Stomach (tissue), 4 donors: ENCODE measurements around the gene BCAP31.

Source experiments
- CTCF ChIP-seq, 7 experiments: fragments of 450-650 bp in 4 of 7; fragments of 200-600 bp in 3 of 7; sonication (generic) in 3 of 7; IDR thresholded peaks; one replicate each; pipeline ENCODE4 v1.5.1; 2016 to 2019; ENCODE audit warnings: antibody characterized with exemption in 7 of 7, control low read depth in 2 of 7, mild to moderate bottlenecking in 1 of 7
- EP300 ChIP-seq: sonication (generic); formaldehyde crosslinking; IDR thresholded peaks from one replicate; pipeline ENCODE4 v1.6.1; 2017; ENCODE audit warnings: antibody characterized with exemption
- POLR2A ChIP-seq, 4 donors: fragments of 450-650 bp; IDR thresholded peaks; one replicate each; pipeline ENCODE4 v1.6.1; 2016; ENCODE audit warnings: antibody characterized with exemption in 4 of 4, control low read depth in 2 of 4, mild to moderate bottlenecking in 1 of 4, moderate library complexity in 1 of 4
- POLR2AphosphoS5 ChIP-seq, 3 donors: sonication (generic); formaldehyde crosslinking; IDR thresholded peaks; one replicate each; pipeline ENCODE4 v1.6.1; 2016; ENCODE audit warnings: antibody characterized with exemption in 3 of 3

DNA sequence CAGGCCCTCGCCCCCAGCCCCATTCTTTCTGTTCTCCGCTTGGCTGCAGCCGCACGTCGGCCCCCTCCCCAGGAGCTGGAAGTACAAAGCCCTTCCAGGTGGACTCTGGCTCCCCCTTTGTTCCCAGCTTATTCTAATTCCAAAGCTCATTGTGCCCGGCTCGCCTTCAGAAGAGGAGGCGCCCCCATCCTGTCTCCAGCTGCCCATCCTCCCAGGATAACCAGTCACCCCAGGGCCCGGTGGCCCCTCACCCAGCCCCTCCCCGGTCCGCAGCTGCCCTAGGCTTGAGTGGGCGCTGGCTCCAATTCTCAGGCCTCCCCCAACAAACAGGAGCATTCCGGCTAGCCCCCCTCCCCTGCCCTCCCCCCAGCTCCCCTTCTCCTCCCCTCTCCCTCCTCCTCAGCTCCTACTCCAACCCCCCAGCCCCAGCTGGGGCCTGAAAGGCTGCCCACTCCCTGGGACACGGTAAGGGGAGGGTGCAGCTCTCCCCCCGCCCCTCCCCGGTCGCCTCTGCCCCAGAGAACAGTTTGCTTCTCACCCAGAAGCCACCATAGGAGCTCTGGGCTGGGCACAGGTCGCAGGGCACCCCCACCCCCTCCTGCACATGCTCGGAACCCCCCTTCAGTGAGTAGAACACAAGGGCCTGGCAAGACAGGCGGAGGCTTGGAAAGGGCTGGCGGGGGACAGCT, 39.6 kb downstream of the BCAP31 start:
- TF ChIP-seq POLR2A (IDR thresholded peaks at IDR 0.05) (no peak), CTCF (IDR thresholded peaks at IDR 0.05) (no peak), EP300 (no peak), POLR2AphosphoS5 (IDR thresholded peaks at IDR 0.05) (no peak)
